Small intestine (tissue), 7 donors: ENCODE measurements around the gene RXRB. TPM values are rescaled to one million over a fixed set of nuclear protein-coding genes. Genes with fewer than 3 reads are reported as not detected.
"Not testable (repeated sequence)": the region's sequence is repeated elsewhere in the genome, so short reads cannot be mapped to it uniquely, and the experiment has no call there.

Source experiments
- DNase-seq, 2 donors: peaks; one replicate each; pipeline versions ENCODE4 v3.0.0 to v3.0.0-alpha.2; 2013
- FAIRE-seq: peaks from 2 replicates; lab custom pipeline; 2012; peaks lifted over from hg19 to GRCh38; lab: Jason Lieb, UNC
- H3K27ac ChIP-seq, 3 donors: one replicate each; pipeline ENCODE4 v1.5.1; 2013; ENCODE audit warnings: low read length in 2 of 3, mild to moderate bottlenecking in 2 of 3, control low read depth in 1 of 3, inconsistent platforms in 1 of 3, low read depth in 1 of 3, moderate library complexity in 1 of 3
- H3K27me3 ChIP-seq, 3 donors: one replicate each; pipeline ENCODE4 v1.6.1; 2013; ENCODE audit warnings: low read length in 3 of 3, inconsistent platforms in 1 of 3; ENCODE audit not compliant: control insufficient read depth in 3 of 3, insufficient read depth in 3 of 3
- H3K36me3 ChIP-seq, 3 donors: one replicate each; pipeline ENCODE4 v1.6.1; 2013; ENCODE audit warnings: low read length in 3 of 3, inconsistent platforms in 1 of 3, low read depth in 1 of 3, mild to moderate bottlenecking in 1 of 3, moderate library complexity in 1 of 3; ENCODE audit not compliant: control insufficient read depth in 3 of 3, insufficient read depth in 2 of 3
- H3K4me1 ChIP-seq, 3 donors: one replicate each; pipeline ENCODE4 v1.6.1; 2013; ENCODE audit warnings: low read length in 2 of 3, inconsistent platforms in 1 of 3, low read depth in 1 of 3, mild to moderate bottlenecking in 1 of 3, moderate library complexity in 1 of 3; ENCODE audit not compliant: control insufficient read depth in 3 of 3, insufficient read depth in 2 of 3
- H3K4me3 ChIP-seq, 3 donors: one replicate each; pipeline ENCODE4 v1.5.1; 2013; ENCODE audit warnings: low read length in 3 of 3, control low read depth in 1 of 3, inconsistent platforms in 1 of 3, low read depth in 1 of 3, mild to moderate bottlenecking in 1 of 3, moderate library complexity in 1 of 3
- H3K9me3 ChIP-seq, 2 donors: one replicate each; pipeline ENCODE4 v1.6.1; 2013; ENCODE audit warnings: low read depth in 1 of 2, low read length in 1 of 2; ENCODE audit not compliant: control insufficient read depth in 2 of 2, insufficient read depth in 1 of 2
- WGBS, 3 donors: extraction: QIAGEN DNeasy Blood & Tissue Kit; methylation state at CpG; one replicate each; pipeline ENCODE4 v1.1.7; 2013; 5-methylcytosine and 5-hydroxymethylcytosine counted together
- polyA plus RNA-seq, 4 donors: library from polyadenylated mRNA; stranded (reverse) in 3 of 4; unstranded in 1 of 4; fragments of 200-250 nt in 3 of 4; fragments of 120-200 nt in 1 of 4; gene quantifications; one replicate each; pipeline versions ENCODE4 v1.2.1 to v1.2.3, GENCODE V29; 2013
- donor health status: healthy with polysubstance abuse.
- donor health status: control.
- donor health status: control.
- donor health status: Bipolar disorder and iron deficiency.
- donor health status: healthy.

The RXRB gene
- polyA plus RNA-seq, 4 donors = 26.3 to 43.2 (median 30.8) TPM

GRCh38 chr6:33241968-33242367 is 41.5 kb upstream of the RXRB start:
- Histone ChIP-seq H3K36me3 (no peaks in the 10 kb centered on the region), H3K4me1 (no peaks in the 10 kb centered on the region), H3K27me3 (peaks cover 0 to 23% (median 0%) of the 10 kb centered on the region in 3 donors), H3K27ac (no peak overlapping the region), H3K9me3 (no peaks in the 10 kb centered on the region), H3K4me3 (no peak overlapping the region)
- no peak for FAIRE-seq
- 46 to 60% (median 48%) methylated on average over 3 of the region's 3 CpGs for WGBS, 3 donors
- no peak for DNase-seq

GRCh38 chr6:33237741-33238140 is 37.3 kb upstream of the RXRB start:
- Histone ChIP-seq H3K27ac (no peak overlapping the region), H3K27me3 (peaks cover 0 to 32% (median 0%) of the 10 kb centered on the region in 3 donors), H3K4me1 (no peaks in the 10 kb centered on the region), H3K9me3 (no peaks in the 10 kb centered on the region), H3K36me3 (no peaks in the 10 kb centered on the region), H3K4me3 (no peak overlapping the region)
- FAIRE-seq (no peak), DNase-seq (no peak)
- WGBS, 3 donors = 41 to 59% (median 56%) methylated on average over 2 of the region's 2 CpGs

- FAIRE-seq (no peak), DNase-seq (no peak)
- WGBS, 3 donors = 87 to 91% (median 89%) methylated on average over 6 of the region's 6 CpGs
- no peaks in the 10 kb centered on the region for H3K9me3 ChIP-seq
- H3K27ac ChIP-seq = no peak overlapping the region
- H3K27me3 ChIP-seq = peaks cover 0 to 34% (median 0%) of the 10 kb centered on the region in 3 donors
- no peaks in the 10 kb centered on the region for H3K36me3 ChIP-seq
- H3K4me3 ChIP-seq = no peak overlapping the region
- no peaks in the 10 kb centered on the region for H3K4me1 ChIP-seq
Measured at GRCh38 chr6:33236852-33237251, 36.4 kb upstream of the RXRB start.

GRCh38 chr6:33236328-33236727 is 35.9 kb upstream of the RXRB start:
- Histone ChIP-seq H3K9me3 (no peaks in the 10 kb centered on the region), H3K27me3 (peaks cover 0 to 34% (median 0%) of the 10 kb centered on the region in 3 donors), H3K36me3 (no peaks in the 10 kb centered on the region), H3K27ac (no peak overlapping the region), H3K4me3 (no peak overlapping the region), H3K4me1 (no peaks in the 10 kb centered on the region)
- FAIRE-seq (no peak), DNase-seq (no peak)

GRCh38 chr6:33235221-33235634 is 34.8 kb upstream of the RXRB start:
- Histone ChIP-seq H3K4me1 (no peaks in the 10 kb centered on the region), H3K27ac (no peak overlapping the region), H3K36me3 (no peaks in the 10 kb centered on the region), H3K9me3 (no peaks in the 10 kb centered on the region), H3K4me3 (no peak overlapping the region), H3K27me3 (peaks cover 0 to 30% (median 0%) of the 10 kb centered on the region in 3 donors)
- DNase-seq = no peak
- WGBS, 3 donors = 24 to 37% (median 33%) methylated on average over 6 of the region's 6 CpGs
- FAIRE-seq = no peak

- not testable (repeated sequence) for FAIRE-seq, H3K36me3 ChIP-seq, H3K9me3 ChIP-seq, DNase-seq, H3K4me3 ChIP-seq, H3K4me1 ChIP-seq, H3K27ac ChIP-seq
- WGBS, 3 donors = 48 to 60% (median 56%) methylated on average over 14 of the region's 14 CpGs
- H3K27me3 ChIP-seq = peaks cover 0 to 11% (median 0%) of the 10 kb centered on the region in 3 donors
Measured at GRCh38 chr6:33226503-33227120, 26.1 kb upstream of the RXRB start.

GRCh38 chr6:33217681-33218080 is 17.2 kb upstream of the RXRB start:
- H3K27ac ChIP-seq = no peak overlapping the region
- FAIRE-seq = no peak
- H3K36me3 ChIP-seq = no peaks in the 10 kb centered on the region
- no peak overlapping the region for H3K4me3 ChIP-seq
- WGBS, 3 donors = 63 to 66% (median 63%) methylated on average over 3 of the region's 3 CpGs
- DNase-seq = no peak
- H3K9me3 ChIP-seq = no peaks in the 10 kb centered on the region
- H3K4me1 ChIP-seq = peaks cover 3 to 12% (median 4%) of the 10 kb centered on the region in 3 donors
- peaks cover 2 to 38% (median 3%) of the 10 kb centered on the region in 3 donors for H3K27me3 ChIP-seq

GRCh38 chr6:33217246-33217645 is 16.8 kb upstream of the RXRB start:
- H3K9me3 ChIP-seq = no peaks in the 10 kb centered on the region
- peaks cover 2 to 36% (median 3%) of the 10 kb centered on the region in 3 donors for H3K27me3 ChIP-seq
- H3K4me1 ChIP-seq = peaks cover 3 to 13% (median 4%) of the 10 kb centered on the region in 3 donors
- no peak for FAIRE-seq
- WGBS, 3 donors = 80 to 87% (median 86%) methylated on average over 6 of the region's 6 CpGs
- DNase-seq = no peak
- peaks cover 0 to under 1% (median 0%) of the 10 kb centered on the region in 3 donors for H3K36me3 ChIP-seq
- H3K4me3 ChIP-seq = no peak overlapping the region
- H3K27ac ChIP-seq = no peak overlapping the region
